KMS-11 (cell line): ENCODE measurements around the gene PC.

Source experiments
- H2AFZ ChIP-seq: fragments of 200-600 bp; sonication (generic); 2 replicates; pipeline ENCODE4 v1.6.1; 2016; ENCODE audit warnings: antibody characterized with exemption, mixed run types, low read depth
- H3K27ac ChIP-seq: fragments of 200-600 bp; sonication (generic); 2 replicates; pipeline ENCODE4 v1.6.1; 2016; ENCODE audit warnings: mild to moderate bottlenecking, mixed run types
- H3K27me3 ChIP-seq: fragments of 200-600 bp; sonication (generic); 2 replicates; pipeline ENCODE4 v1.6.1; 2017; ENCODE audit warnings: mild to moderate bottlenecking, low read depth, mixed run types, moderate library complexity; ENCODE audit not compliant: insufficient read depth
- H3K36me3 ChIP-seq: fragments of 200-600 bp; sonication (generic); 2 replicates; pipeline ENCODE4 v1.6.1; 2017; ENCODE audit warnings: mild to moderate bottlenecking, mixed run types; ENCODE audit not compliant: insufficient read depth
- H3K4me1 ChIP-seq: fragments of 200-600 bp; sonication (generic); 2 replicates; pipeline ENCODE4 v1.6.1; 2016; ENCODE audit warnings: mild to moderate bottlenecking, low read depth, mixed run types; ENCODE audit not compliant: poor library complexity, severe bottlenecking
- H3K4me2 ChIP-seq: fragments of 200-600 bp; sonication (generic); 2 replicates; pipeline ENCODE4 v1.7.0; 2016; ENCODE audit warnings: mild to moderate bottlenecking, mixed run types
- H3K4me3 ChIP-seq: fragments of 200-600 bp; sonication (generic); IDR thresholded peaks from 2 replicates; pipeline ENCODE4 v1.6.1; 2017; ENCODE audit warnings: low read depth, low read length, mixed read lengths; ENCODE audit not compliant: insufficient read depth
- H3K79me2 ChIP-seq: fragments of 200-600 bp; sonication (generic); 2 replicates; pipeline ENCODE4 v1.6.1; 2016; ENCODE audit warnings: low read depth, mixed run types; ENCODE audit not compliant: insufficient read depth
- H3K9ac ChIP-seq: fragments of 200-600 bp; sonication (generic); 2 replicates; pipeline ENCODE4 v1.6.1; 2016; ENCODE audit warnings: mild to moderate bottlenecking, mixed run types
- H4K20me1 ChIP-seq: fragments of 200-600 bp; sonication (generic); 2 replicates; pipeline ENCODE4 v1.6.1; 2016; ENCODE audit warnings: mild to moderate bottlenecking, mixed run types; ENCODE audit not compliant: insufficient read depth
- TF ChIP-seq, protein P1 (sequence below): fragments of 200-600 bp; sonication (generic); conservative IDR thresholded peaks from 2 replicates; pipeline ENCODE4 v1.6.1; 2017; ENCODE audit warnings: low read depth, mild to moderate bottlenecking, antibody characterized with exemption, low read length, moderate library complexity, mixed read lengths

PC gene

DNA sequence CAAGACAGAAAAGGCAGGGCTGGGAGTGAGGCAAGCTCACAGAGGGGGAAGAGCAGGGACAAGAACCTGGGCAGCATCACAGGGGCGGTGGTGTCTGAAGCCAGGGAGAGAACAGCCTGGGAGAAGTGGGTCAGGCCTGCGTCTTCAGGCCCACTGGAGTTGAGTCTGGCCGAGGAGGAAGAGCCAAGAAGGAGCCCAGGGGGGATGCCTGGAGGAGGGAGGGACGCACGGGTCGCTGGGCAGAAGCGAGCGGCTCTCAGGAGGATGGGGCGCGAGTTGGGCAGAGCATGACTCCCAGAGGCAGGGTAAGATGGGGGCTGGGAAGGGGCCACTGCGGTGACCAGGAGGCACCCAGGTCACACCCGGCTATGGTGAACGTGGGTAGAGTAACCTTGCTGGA is 82.8 kb downstream of the PC start:
- no peak overlapping the region for H3K9ac ChIP-seq
- H3K27me3 ChIP-seq = no peaks in the 10 kb centered on the region
- no peak overlapping the region for H2AFZ ChIP-seq
- H4K20me1 ChIP-seq = no peaks in the 10 kb centered on the region
- H3K36me3 ChIP-seq = no peaks in the 10 kb centered on the region
- H3K4me1 ChIP-seq = peaks cover 9% of the 10 kb centered on the region
- no peak overlapping the region for H3K27ac ChIP-seq
- H3K79me2 ChIP-seq = no peaks in the 10 kb centered on the region
- no peak overlapping the region for H3K4me3 ChIP-seq
- TF ChIP-seq, protein P1, sequence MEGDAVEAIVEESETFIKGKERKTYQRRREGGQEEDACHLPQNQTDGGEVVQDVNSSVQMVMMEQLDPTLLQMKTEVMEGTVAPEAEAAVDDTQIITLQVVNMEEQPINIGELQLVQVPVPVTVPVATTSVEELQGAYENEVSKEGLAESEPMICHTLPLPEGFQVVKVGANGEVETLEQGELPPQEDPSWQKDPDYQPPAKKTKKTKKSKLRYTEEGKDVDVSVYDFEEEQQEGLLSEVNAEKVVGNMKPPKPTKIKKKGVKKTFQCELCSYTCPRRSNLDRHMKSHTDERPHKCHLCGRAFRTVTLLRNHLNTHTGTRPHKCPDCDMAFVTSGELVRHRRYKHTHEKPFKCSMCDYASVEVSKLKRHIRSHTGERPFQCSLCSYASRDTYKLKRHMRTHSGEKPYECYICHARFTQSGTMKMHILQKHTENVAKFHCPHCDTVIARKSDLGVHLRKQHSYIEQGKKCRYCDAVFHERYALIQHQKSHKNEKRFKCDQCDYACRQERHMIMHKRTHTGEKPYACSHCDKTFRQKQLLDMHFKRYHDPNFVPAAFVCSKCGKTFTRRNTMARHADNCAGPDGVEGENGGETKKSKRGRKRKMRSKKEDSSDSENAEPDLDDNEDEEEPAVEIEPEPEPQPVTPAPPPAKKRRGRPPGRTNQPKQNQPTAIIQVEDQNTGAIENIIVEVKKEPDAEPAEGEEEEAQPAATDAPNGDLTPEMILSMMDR = no peak
- no peak overlapping the region for H3K4me2 ChIP-seq

DNA sequence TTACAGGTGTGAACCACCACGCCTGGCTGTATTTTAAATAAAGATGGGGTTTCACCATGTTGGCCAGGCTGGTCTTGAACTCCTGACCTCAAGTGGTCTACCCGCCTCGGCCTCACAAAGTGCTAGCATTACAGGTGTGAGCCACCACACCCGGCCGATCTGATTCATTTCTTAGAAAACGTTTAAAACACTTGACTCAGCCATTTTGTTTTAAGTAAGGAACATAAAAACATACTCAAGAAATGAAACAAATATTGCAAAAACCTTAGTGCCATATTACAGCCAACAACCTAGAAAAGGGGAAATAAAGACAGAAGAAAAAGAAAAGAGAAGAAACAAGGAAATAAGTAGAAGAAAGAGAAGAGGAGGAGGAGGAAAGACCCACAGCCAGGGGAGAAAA is 84.0 kb downstream of the PC start:
- Histone ChIP-seq H3K27me3 (no peaks in the 10 kb centered on the region), H3K36me3 (no peaks in the 10 kb centered on the region), H3K27ac (no peak overlapping the region), H3K9ac (no peak overlapping the region), H3K4me1 (peaks cover 9% of the 10 kb centered on the region), H4K20me1 (no peaks in the 10 kb centered on the region), H3K79me2 (no peaks in the 10 kb centered on the region), H3K4me2 (no peak overlapping the region), H3K4me3 (no peak overlapping the region), H2AFZ (no peak overlapping the region)
- TF ChIP-seq, protein P1 = no peak

DNA sequence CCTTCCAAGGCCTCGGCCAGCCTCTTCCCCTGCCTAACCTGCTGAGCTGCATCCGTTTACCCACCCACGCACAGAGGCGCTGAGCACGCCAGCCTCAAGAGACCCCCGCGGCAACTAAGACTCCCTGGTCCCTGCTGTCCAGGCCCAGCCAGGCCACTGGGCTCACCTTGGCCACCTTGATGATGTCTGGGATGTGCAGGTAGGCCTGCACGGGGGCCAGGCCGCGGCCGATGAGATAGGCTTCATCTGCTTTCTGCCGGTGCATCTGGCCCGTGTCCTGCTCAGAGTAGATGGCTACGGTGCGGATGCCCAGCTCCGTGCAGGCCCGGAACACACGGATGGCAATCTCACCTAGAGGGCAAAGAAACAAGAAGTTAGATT is 86.7 kb downstream of the PC start:
- no peak overlapping the region for H3K27ac ChIP-seq

DNA sequence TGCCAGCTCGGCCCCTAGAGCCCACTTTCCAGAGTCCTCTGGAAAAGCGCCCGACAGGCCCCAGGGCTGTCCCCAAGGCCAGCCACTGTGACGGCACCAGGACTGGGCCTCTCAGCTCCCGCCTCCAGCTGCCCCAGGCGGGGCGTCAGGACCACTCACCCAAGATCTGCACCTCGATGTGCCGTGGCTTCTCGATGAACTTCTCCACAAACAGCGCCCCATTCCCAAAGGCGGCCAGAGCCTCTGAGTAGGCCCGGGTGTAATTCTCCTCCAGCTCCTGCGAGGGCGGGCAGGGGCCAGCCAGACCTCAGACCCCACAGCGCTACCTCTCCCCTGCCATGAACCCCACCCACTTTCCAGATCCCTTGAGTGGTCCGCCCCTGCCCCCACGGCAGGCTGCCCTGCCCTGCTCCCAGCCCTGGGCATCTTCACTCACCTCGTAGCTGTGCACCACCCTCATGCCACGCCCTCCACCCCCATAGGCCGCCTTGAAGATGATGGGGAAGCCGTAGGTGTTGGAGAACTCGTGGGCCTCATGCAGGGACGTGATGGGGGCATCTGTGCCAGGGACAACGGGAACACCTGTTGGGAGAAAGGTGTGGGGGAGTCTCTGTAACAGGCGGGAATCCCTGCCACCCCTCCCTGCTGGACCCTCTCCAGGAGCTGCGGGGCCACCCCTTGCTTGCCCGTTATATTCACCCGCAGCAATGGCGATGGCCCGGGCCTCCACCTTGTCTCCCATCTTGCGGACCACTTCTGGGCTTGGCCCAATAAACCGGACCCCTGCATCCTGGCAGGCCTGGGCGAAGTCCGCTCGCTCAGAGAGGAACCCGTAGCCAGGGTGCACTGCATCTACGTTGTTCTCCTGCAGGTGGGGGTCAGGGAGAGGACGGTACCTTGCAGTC is 87.3 kb downstream of the PC start:
- Histone ChIP-seq H3K4me3 (no peak overlapping the region), H3K4me1 (peaks cover 42% of the 10 kb centered on the region), H3K27ac (no peak overlapping the region), H3K36me3 (no peaks in the 10 kb centered on the region), H3K27me3 (no peaks in the 10 kb centered on the region), H3K4me2 (no peak overlapping the region), H3K9ac (no peak overlapping the region), H4K20me1 (no peaks in the 10 kb centered on the region), H3K79me2 (no peaks in the 10 kb centered on the region), H2AFZ (no peak overlapping the region)
- TF ChIP-seq, protein P1 = no peak

More for the DNA sequence above, 86.7 kb downstream of the PC start:
- Histone ChIP-seq H3K4me3 (no peak overlapping the region), H3K4me2 (no peak overlapping the region), H4K20me1 (no peaks in the 10 kb centered on the region), H3K36me3 (no peaks in the 10 kb centered on the region), H3K9ac (no peak overlapping the region), H2AFZ (no peak overlapping the region), H3K79me2 (no peaks in the 10 kb centered on the region), H3K27me3 (no peaks in the 10 kb centered on the region), H3K4me1 (peaks cover 36% of the 10 kb centered on the region)
- TF ChIP-seq, protein P1 = no peak
